ENCODE measurements around the gene URGCP. TPM values are rescaled to one million over a fixed set of nuclear protein-coding genes. Genes with fewer than 3 reads are reported as not detected.
"Not testable (repeated sequence)": the region's sequence is repeated elsewhere in the genome, so short reads cannot be mapped to it uniquely, and the experiment has no call there.

URGCP gene
- total and polyA plus RNA-seq, 3 experiments from 2014 or later, result 33.1 to 37.8 (median 34.7) TPM

DNA sequence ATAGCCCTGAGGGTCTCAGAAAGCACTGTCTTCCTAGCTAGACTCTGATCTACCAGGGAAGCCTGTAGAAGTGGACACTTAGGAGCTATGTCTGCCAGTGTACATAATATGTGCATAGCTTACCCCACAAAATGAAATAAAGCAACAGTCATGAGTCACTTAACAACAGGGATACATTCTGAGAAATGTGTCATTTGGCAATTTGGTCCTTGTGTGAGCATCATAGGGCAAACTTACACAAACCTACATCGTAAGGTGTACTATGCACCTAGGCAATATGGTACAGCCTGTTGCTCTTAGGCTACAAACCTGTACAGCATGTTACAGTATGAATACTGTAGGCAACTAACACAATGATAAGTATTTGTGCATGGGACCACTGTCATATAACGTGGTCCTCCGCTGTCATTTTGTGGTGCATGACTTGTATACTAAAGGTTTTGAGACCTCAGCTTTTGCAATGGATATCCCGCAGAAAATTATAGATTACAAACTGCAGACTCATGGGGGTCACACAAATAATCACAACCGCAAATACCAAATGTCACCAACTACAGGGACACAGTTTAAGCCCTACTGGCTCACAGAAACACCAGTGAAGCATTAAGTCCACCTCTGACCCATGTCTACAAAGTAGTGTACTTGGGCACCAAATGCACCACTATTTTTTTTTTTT, 1.7 kb downstream of the URGCP start:
- H3K36me3 Mint-ChIP-seq, result peaks cover 0 to 8% (median 0%) of the 10 kb centered on the region in 3 donors
- ChIA-PET POLR2A (interaction anchor here (0.7 to 1.5 kb wide), 2 partner anchors 35 to 1557 kb away, joined by 4 to 6 read pairs; partner anchors contain the start of gene MRPS24), CTCF (no interaction called here)
- no peaks in the 10 kb centered on the region for H3K9me3 Mint-ChIP-seq
- H3K27me3 ChIP-seq (ENCODE audit: insufficient read depth, low read length, poor library complexity, severe bottlenecking), result no peaks in the 10 kb centered on the region
- peak overlapping the region in 6 of 8 donors; percentile 25 to 68 (median 58) for H3K27ac Mint-ChIP-seq
- H3K4me1 ChIP-seq (ENCODE audit: insufficient read depth, low read length), result peaks cover 20% of the 10 kb centered on the region
- no peaks in the 10 kb centered on the region for H3K9me3 ChIP-seq (ENCODE audit: low read length)
- peak overlapping the region; percentile 58 for H3K4me3 ChIP-seq (ENCODE audit: low read length)
- no peak overlapping the region for H3K27ac ChIP-seq (ENCODE audit: low read depth, low read length)
- H3K36me3 ChIP-seq (ENCODE audit: insufficient read depth, low read length), result no peaks in the 10 kb centered on the region
- peak overlapping the region; percentile 29 to 96 (median 95) for H3K4me3 Mint-ChIP-seq
- H3K27me3 Mint-ChIP-seq, result no peaks in the 10 kb centered on the region
- H3K4me1 Mint-ChIP-seq, result peaks cover 30 to 51% (median 44%) of the 10 kb centered on the region in 3 donors
- no peak for DNase-seq

GRCh38 chr7:43902542-43903054, 3.8 kb downstream of the URGCP start:
- Mint-ChIP-seq H3K27me3 (no peaks in the 10 kb centered on the region), H3K36me3 (peaks cover 0 to 8% (median 3%) of the 10 kb centered on the region in 3 donors), H3K4me3 (peak overlapping the region in 1 of 7 donors; percentile 29), H3K4me1 (peaks cover 32 to 56% (median 44%) of the 10 kb centered on the region in 3 donors), H3K27ac (peak overlapping the region in 4 of 8 donors; percentile 2 to 57 (median 14)), H3K9me3 (no peaks in the 10 kb centered on the region)
- Histone ChIP-seq H3K9me3 (ENCODE audit: low read length) (no peaks in the 10 kb centered on the region), H3K27me3 (ENCODE audit: insufficient read depth, low read length, poor library complexity, severe bottlenecking) (no peaks in the 10 kb centered on the region), H3K27ac (ENCODE audit: low read depth, low read length) (no peak overlapping the region), H3K36me3 (ENCODE audit: insufficient read depth, low read length) (no peaks in the 10 kb centered on the region), H3K4me1 (ENCODE audit: insufficient read depth, low read length) (peaks cover 20% of the 10 kb centered on the region), H3K4me3 (ENCODE audit: low read length) (no peak overlapping the region)
- ChIA-PET CTCF (no interaction called here), POLR2A (no interaction called here)
- no peak for DNase-seq

DNA sequence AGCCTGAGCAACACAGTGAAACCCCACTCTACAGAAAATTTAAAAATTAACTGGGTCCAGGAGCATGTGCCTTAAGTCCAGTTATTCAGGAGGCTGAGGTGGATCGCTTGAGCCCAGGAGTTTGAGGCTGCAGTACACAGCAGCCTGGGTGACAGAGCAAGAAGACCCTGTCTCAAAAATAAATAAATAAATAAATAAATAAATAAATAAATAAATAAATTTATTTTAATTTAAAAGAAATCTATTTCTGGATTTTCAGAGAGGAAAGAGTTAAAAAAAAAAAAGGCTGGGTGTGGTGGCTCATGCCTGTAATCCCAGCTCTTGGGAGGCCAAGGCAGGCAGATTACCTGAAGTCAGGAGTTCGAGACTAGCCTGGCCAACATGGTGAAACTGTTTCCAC, 7.8 kb downstream of the URGCP start:
- Mint-ChIP-seq H3K4me1 (peaks cover 18 to 53% (median 32%) of the 10 kb centered on the region in 3 donors), H3K36me3 (peaks cover 3 to 14% (median 4%) of the 10 kb centered on the region in 3 donors)
- H3K4me3 Mint-ChIP-seq; H3K27me3 Mint-ChIP-seq; H3K9me3 Mint-ChIP-seq; H3K36me3 ChIP-seq (ENCODE audit: insufficient read depth, low read length); H3K27me3 ChIP-seq (ENCODE audit: insufficient read depth, low read length, poor library complexity, severe bottlenecking); H3K27ac Mint-ChIP-seq; CTCF ChIA-PET; H3K9me3 ChIP-seq (ENCODE audit: low read length); H3K4me3 ChIP-seq (ENCODE audit: low read length); DNase-seq; H3K27ac ChIP-seq (ENCODE audit: low read depth, low read length); H3K4me1 ChIP-seq (ENCODE audit: insufficient read depth, low read length): not testable (repeated sequence)
- POLR2A ChIA-PET, result interaction anchor here (0.6 kb wide), 1 partner anchor 269 kb away, joined by 3 read pairs; no protein-coding TSS in a partner anchor

GRCh38 chr7:43895847-43896415, 10.5 kb downstream of the URGCP start:
- H3K9me3 ChIP-seq (ENCODE audit: low read length), result no peaks in the 10 kb centered on the region
- Mint-ChIP-seq H3K4me1 (peaks cover 24 to 54% (median 36%) of the 10 kb centered on the region in 3 donors), H3K27me3 (no peaks in the 10 kb centered on the region), H3K9me3 (no peaks in the 10 kb centered on the region), H3K36me3 (peaks cover 3 to 12% (median 4%) of the 10 kb centered on the region in 3 donors), H3K27ac (peak overlapping the region in 1 of 8 donors; percentile 61), H3K4me3 (no peak overlapping the region)
- no peak overlapping the region for H3K27ac ChIP-seq (ENCODE audit: low read depth, low read length)
- no peak for DNase-seq
- peaks cover 10% of the 10 kb centered on the region for H3K4me1 ChIP-seq (ENCODE audit: insufficient read depth, low read length)
- CTCF ChIA-PET, result no interaction called here
- POLR2A ChIA-PET, result interaction anchor here (0.7 kb wide), 1 partner anchor 678 kb away, joined by 7 read pairs; no protein-coding TSS in a partner anchor
- no peaks in the 10 kb centered on the region for H3K27me3 ChIP-seq (ENCODE audit: insufficient read depth, low read length, poor library complexity, severe bottlenecking)
- H3K4me3 ChIP-seq (ENCODE audit: low read length), result no peak overlapping the region
- no peaks in the 10 kb centered on the region for H3K36me3 ChIP-seq (ENCODE audit: insufficient read depth, low read length)

GRCh38 chr7:43891069-43891955, 15.1 kb downstream of the URGCP start:
- no peaks in the 10 kb centered on the region for H3K9me3 ChIP-seq (ENCODE audit: low read length)
- no peaks in the 10 kb centered on the region for H3K27me3 Mint-ChIP-seq
- peaks cover 3 to 13% (median 7%) of the 10 kb centered on the region in 3 donors for H3K36me3 Mint-ChIP-seq
- CTCF ChIA-PET, result no interaction called here
- no peak overlapping the region for H3K27ac ChIP-seq (ENCODE audit: low read depth, low read length)
- H3K36me3 ChIP-seq (ENCODE audit: insufficient read depth, low read length), result no peaks in the 10 kb centered on the region
- peaks cover 36 to 59% (median 43%) of the 10 kb centered on the region in 3 donors for H3K4me1 Mint-ChIP-seq
- POLR2A ChIA-PET, result no interaction called here
- no peak for DNase-seq
- no peak overlapping the region for H3K4me3 ChIP-seq (ENCODE audit: low read length)
- no peaks in the 10 kb centered on the region for H3K27me3 ChIP-seq (ENCODE audit: insufficient read depth, low read length, poor library complexity, severe bottlenecking)
- no peaks in the 10 kb centered on the region for H3K9me3 Mint-ChIP-seq
- H3K4me1 ChIP-seq (ENCODE audit: insufficient read depth, low read length), result peaks cover 10% of the 10 kb centered on the region
- no peak overlapping the region for H3K4me3 Mint-ChIP-seq
- H3K27ac Mint-ChIP-seq, result no peak overlapping the region

- Mint-ChIP-seq H3K4me3 (no peak overlapping the region), H3K9me3 (no peaks in the 10 kb centered on the region), H3K36me3 (peaks cover 3 to 15% (median 8%) of the 10 kb centered on the region in 3 donors), H3K4me1 (peaks cover 36 to 54% (median 43%) of the 10 kb centered on the region in 3 donors), H3K27ac (no peak overlapping the region), H3K27me3 (no peaks in the 10 kb centered on the region)
- Histone ChIP-seq H3K27ac (ENCODE audit: low read depth, low read length) (no peak overlapping the region), H3K36me3 (ENCODE audit: insufficient read depth, low read length) (peaks cover 5% of the 10 kb centered on the region), H3K4me3 (ENCODE audit: low read length) (no peak overlapping the region), H3K4me1 (ENCODE audit: insufficient read depth, low read length) (peaks cover 10% of the 10 kb centered on the region), H3K27me3 (ENCODE audit: insufficient read depth, low read length, poor library complexity, severe bottlenecking) (no peaks in the 10 kb centered on the region), H3K9me3 (ENCODE audit: low read length) (no peaks in the 10 kb centered on the region)
- no peak for DNase-seq
- ChIA-PET CTCF (no interaction called here), POLR2A (no interaction called here)
These were observed 15.9 kb downstream of the URGCP start for GRCh38 chr7:43890468-43890867.

DNA sequence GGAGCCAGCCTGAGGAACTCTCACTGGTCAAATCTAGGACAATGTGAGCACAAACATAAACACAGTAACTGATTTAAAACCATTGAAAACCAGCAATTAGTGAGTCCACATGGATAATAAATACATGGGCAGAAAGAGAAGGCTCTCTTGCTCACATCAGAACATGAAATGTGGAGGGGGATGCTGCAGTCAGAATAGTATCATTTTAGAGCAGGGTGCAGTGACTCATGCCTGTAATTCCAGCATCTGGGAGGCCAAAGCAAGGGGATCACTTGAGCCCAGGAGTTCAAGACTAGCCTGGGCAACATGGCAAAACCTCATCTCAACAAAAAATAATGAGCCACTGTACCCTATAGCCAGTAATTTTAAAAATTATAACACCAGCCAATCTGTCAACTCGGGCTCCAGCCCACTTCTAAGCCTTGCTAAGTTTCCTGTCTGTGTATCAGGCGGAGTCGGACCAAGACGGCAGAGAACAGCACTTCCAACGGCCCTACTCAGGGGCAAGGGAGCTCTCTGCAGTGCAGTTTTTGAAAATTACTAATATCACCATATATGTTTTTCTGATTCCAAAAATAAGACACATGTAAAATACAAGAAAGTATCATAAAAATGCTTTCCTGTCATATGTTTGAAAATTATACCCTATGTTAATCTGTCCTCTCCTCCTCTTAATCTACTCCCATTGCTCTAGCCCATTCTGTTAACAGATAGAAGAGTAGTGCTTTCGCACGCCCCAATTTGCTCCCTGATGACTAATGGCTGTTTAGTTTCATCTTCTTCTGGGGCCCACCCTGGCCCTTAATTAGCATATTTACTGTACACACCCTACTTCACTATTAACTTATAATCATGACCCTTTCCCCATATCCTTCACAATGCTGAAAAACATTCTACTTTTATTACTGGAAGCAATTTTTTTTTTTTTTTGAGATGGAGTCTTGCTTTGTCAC, 17.1 kb downstream of the URGCP start:
- H3K9me3 ChIP-seq (ENCODE audit: low read length), result no peaks in the 10 kb centered on the region
- DNase-seq, result no peak
- H3K27me3 ChIP-seq (ENCODE audit: insufficient read depth, low read length, poor library complexity, severe bottlenecking), result no peaks in the 10 kb centered on the region
- Mint-ChIP-seq H3K36me3 (peaks cover 0 to 23% (median 10%) of the 10 kb centered on the region in 3 donors), H3K27ac (peak overlapping the region in 4 of 8 donors; percentile 13 to 67 (median 32)), H3K4me1 (peaks cover 34 to 46% (median 43%) of the 10 kb centered on the region in 3 donors), H3K9me3 (no peaks in the 10 kb centered on the region), H3K4me3 (peak overlapping the region in 1 of 7 donors; percentile 29), H3K27me3 (no peaks in the 10 kb centered on the region)
- CTCF ChIA-PET, result no interaction called here
- POLR2A ChIA-PET, result no interaction called here
- H3K4me1 ChIP-seq (ENCODE audit: insufficient read depth, low read length), result peaks cover 10% of the 10 kb centered on the region
- no peak overlapping the region for H3K4me3 ChIP-seq (ENCODE audit: low read length)
- H3K27ac ChIP-seq (ENCODE audit: low read depth, low read length), result no peak overlapping the region
- H3K36me3 ChIP-seq (ENCODE audit: insufficient read depth, low read length), result peaks cover 7% of the 10 kb centered on the region
